Spleen (tissue), 7 donors: ENCODE results near the gene KCNMB2.

Experiments used
- CTCF ChIP-seq, 11 experiments: fragments of 200-600 bp in 7 of 11; fragments of 450-650 bp in 4 of 11; sonication (generic) in 4 of 11; IDR thresholded peaks in 8 of 11; conservative IDR thresholded peaks in 3 of 11; 1 replicate in 7 of 11; 2 replicates in 4 of 11; pipeline versions ENCODE4 v1.4.0 to v1.8.0; 2016 to 2021; ENCODE audit warnings: antibody characterized with exemption in 11 of 11, inconsistent platforms in 4 of 11, mild to moderate bottlenecking in 1 of 11
- POLR2A ChIP-seq, 3 donors: fragments of 450-650 bp; IDR thresholded peaks; one replicate each; pipeline ENCODE4 v1.5.1; 2017; ENCODE audit warnings: antibody characterized with exemption in 3 of 3, mild to moderate bottlenecking in 1 of 3
- donor health status: DM: no; HTN: no; CAD: no; lungs with moderate emphysema.
- donor health status: DM: no; HTN: no; CAD: no.
- donor health status: DM: no; HTN: no; CAD: no.

DNA sequence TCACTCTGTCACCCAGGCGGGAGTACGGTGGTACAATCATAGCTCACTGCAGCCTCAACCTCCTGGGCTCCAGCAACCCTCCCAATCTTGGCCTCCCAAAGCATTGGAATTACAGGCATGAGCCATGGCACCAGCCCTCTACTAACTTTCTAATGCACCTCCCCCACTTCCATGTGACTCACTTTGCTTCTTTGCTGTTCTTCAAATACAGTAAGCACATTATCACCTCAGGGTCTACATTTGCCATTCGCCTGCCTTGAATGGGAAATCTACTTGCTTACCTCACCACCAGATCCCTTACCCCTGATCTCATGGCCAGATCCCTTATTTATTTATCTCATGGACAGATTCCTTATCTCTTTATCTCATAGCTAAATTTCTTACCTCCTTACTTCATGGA, 235.3 kb downstream of the KCNMB2 start:
- TF ChIP-seq CTCF (IDR thresholded peaks at IDR 0.05 in 8 of 11, conservative IDR thresholded peaks at IDR 0.05 in 3 of 11) (no peak), POLR2A (IDR thresholded peaks at IDR 0.05) (no peak)
